ENCODE results near the gene ACTL7A.

Gene ACTL7A

GRCh38 chr9:108852079-108852478 lies 10.0 kb upstream of the ACTL7A start:
- no peak for DNase-seq (ENCODE audit: low read depth)

GRCh38 chr9:108854094-108854493 lies 8.0 kb upstream of the ACTL7A start:
- no peak for DNase-seq (ENCODE audit: low read depth)
- no peak overlapping the region for H3K4me3 ChIP-seq (ENCODE audit: low read depth, low read length)
- TF ChIP-seq POLR2A (IDR thresholded peaks at IDR 0.05; ENCODE audit: extremely low read depth, insufficient read length) (no peak), MYC (IDR thresholded peaks at IDR 0.05; ENCODE audit: low read depth, low read length) (no peak), MAX (IDR thresholded peaks at IDR 0.05; ENCODE audit: low read depth, low read length) (no peak), CTCF (IDR thresholded peaks at IDR 0.05; ENCODE audit: low read depth, low read length) (no peak)

More at GRCh38 chr9:108852079-108852478, 10.0 kb upstream of the ACTL7A start:
- TF ChIP-seq POLR2A (IDR thresholded peaks at IDR 0.05; ENCODE audit: extremely low read depth, insufficient read length) (no peak), MYC (IDR thresholded peaks at IDR 0.05; ENCODE audit: low read depth, low read length) (no peak), CTCF (IDR thresholded peaks at IDR 0.05; ENCODE audit: low read depth, low read length) (no peak), MAX (IDR thresholded peaks at IDR 0.05; ENCODE audit: low read depth, low read length) (no peak)
- H3K4me3 ChIP-seq (ENCODE audit: low read depth, low read length), result no peak overlapping the region

GRCh38 chr9:108854641-108855528 lies 7.2 kb upstream of the ACTL7A start:
- no peak for TF ChIP-seq POLR2A (IDR thresholded peaks at IDR 0.05; ENCODE audit: extremely low read depth, insufficient read length)
- no peak for TF ChIP-seq MYC (IDR thresholded peaks at IDR 0.05; ENCODE audit: low read depth, low read length)
- no peak for TF ChIP-seq CTCF (IDR thresholded peaks at IDR 0.05; ENCODE audit: low read depth, low read length)
- DNase-seq (ENCODE audit: low read depth), result no peak
- no peak overlapping the region for H3K4me3 ChIP-seq (ENCODE audit: low read depth, low read length)

- no peak for DNase-seq (ENCODE audit: low read depth)
- TF ChIP-seq MYC (IDR thresholded peaks at IDR 0.05; ENCODE audit: low read depth, low read length) (no peak), POLR2A (IDR thresholded peaks at IDR 0.05; ENCODE audit: extremely low read depth, insufficient read length) (no peak), CTCF (IDR thresholded peaks at IDR 0.05; ENCODE audit: low read depth, low read length) (no peak), MAX (IDR thresholded peaks at IDR 0.05; ENCODE audit: low read depth, low read length) (no peak)
- no peak overlapping the region for H3K4me3 ChIP-seq (ENCODE audit: low read depth, low read length)
Measured at GRCh38 chr9:108855529-108855886, 6.6 kb upstream of the ACTL7A start.

- no peak for DNase-seq (ENCODE audit: low read depth)
- no peak for TF ChIP-seq MYC (IDR thresholded peaks at IDR 0.05; ENCODE audit: low read depth, low read length)
- H3K4me3 ChIP-seq (ENCODE audit: low read depth, low read length), result no peak within 1 kb of the TSS
Measured at GRCh38 chr9:108855888-108856287, 6.2 kb upstream of the ACTL7A start, which contains the start of gene ACTL7B. Gene ACTL7B (minus strand): TSS chr9:108855986. CDS start chr9:108855930, 56 bp downstream.

- TF ChIP-seq POLR2A (IDR thresholded peaks at IDR 0.05; ENCODE audit: extremely low read depth, insufficient read length) (no peak), MAX (IDR thresholded peaks at IDR 0.05; ENCODE audit: low read depth, low read length) (no peak), CTCF (IDR thresholded peaks at IDR 0.05; ENCODE audit: low read depth, low read length) (no peak), MYC (IDR thresholded peaks at IDR 0.05; ENCODE audit: low read depth, low read length) (no peak)
- H3K4me3 ChIP-seq (ENCODE audit: low read depth, low read length), result no peak overlapping the region
- peak; percentile 10 for DNase-seq (ENCODE audit: low read depth)
Measured at GRCh38 chr9:108857572-108857971, 4.5 kb upstream of the ACTL7A start.

Data from NB4 (cell line).